ENCODE measurements around the gene NOPCHAP1.
A peak's percentile ranks its signal among the peaks of the same experiment; 100 is the strongest.
"Not testable (repeated sequence)": the region's sequence is repeated elsewhere in the genome, so short reads cannot be mapped to it uniquely, and the experiment has no call there.

NOPCHAP1 gene

GRCh38 chr12:104986022-104986941, at the start of gene NOPCHAP1:
NOPCHAP1 (plus strand) TSS chr12:104986316; CDS start chr12:104986353, 37 bp downstream.
- peak; percentile 95 for DNase-seq (ENCODE audit: low spot score)

- no peak for DNase-seq (ENCODE audit: low spot score)
Observed at GRCh38 chr12:104938371-104938770, 47.7 kb upstream of the NOPCHAP1 start.

- no peak for DNase-seq (ENCODE audit: low spot score)
Observed at GRCh38 chr12:104939089-104939488, 47.0 kb upstream of the NOPCHAP1 start.

GRCh38 chr12:104941454-104941853, 44.7 kb upstream of the NOPCHAP1 start:
- no peak for DNase-seq (ENCODE audit: low spot score)

GRCh38 chr12:104942075-104942474, 44.0 kb upstream of the NOPCHAP1 start:
- no peak for DNase-seq (ENCODE audit: low spot score)

- not testable (repeated sequence) for DNase-seq (ENCODE audit: low spot score)
Observed at GRCh38 chr12:104943401-104943800, 42.7 kb upstream of the NOPCHAP1 start.

- DNase-seq (ENCODE audit: low spot score): no peak
Observed at GRCh38 chr12:104944252-104944651, 41.9 kb upstream of the NOPCHAP1 start.

GRCh38 chr12:104948716-104949115, 37.4 kb upstream of the NOPCHAP1 start:
- DNase-seq (ENCODE audit: low spot score): not testable (repeated sequence)

GRCh38 chr12:104951759-104952509, 34.2 kb upstream of the NOPCHAP1 start:
- no peak for DNase-seq (ENCODE audit: low spot score)

GRCh38 chr12:104952816-104953215, 33.3 kb upstream of the NOPCHAP1 start:
- no peak for DNase-seq (ENCODE audit: low spot score)

- no peak for DNase-seq (ENCODE audit: low spot score)
Observed at GRCh38 chr12:104953323-104953722, 32.8 kb upstream of the NOPCHAP1 start.

- no peak for DNase-seq (ENCODE audit: low spot score)
Observed at GRCh38 chr12:104955703-104956102, 30.4 kb upstream of the NOPCHAP1 start.

GRCh38 chr12:104956870-104957718, 29.0 kb upstream of the NOPCHAP1 start:
- no peak for DNase-seq (ENCODE audit: low spot score)

- DNase-seq (ENCODE audit: low spot score): no peak
Observed at GRCh38 chr12:104957719-104958000, 28.5 kb upstream of the NOPCHAP1 start.

- DNase-seq (ENCODE audit: low spot score): peak; percentile 96
Observed at GRCh38 chr12:104958001-104958804, 27.9 kb upstream of the NOPCHAP1 start, which contains the start of gene SLC41A2. SLC41A2 (minus strand) TSS chr12:104958290; CDS start chr12:104928527, 29,763 bp downstream.

- DNase-seq (ENCODE audit: low spot score): no peak
Observed at GRCh38 chr12:104958805-104959334, 27.2 kb upstream of the NOPCHAP1 start.

- DNase-seq (ENCODE audit: low spot score): no peak
Observed at GRCh38 chr12:104959335-104959841, 26.7 kb upstream of the NOPCHAP1 start.

- no peak for DNase-seq (ENCODE audit: low spot score)
Observed at GRCh38 chr12:104960464-104960863, 25.7 kb upstream of the NOPCHAP1 start.

- DNase-seq (ENCODE audit: low spot score): no peak
Observed at GRCh38 chr12:104963757-104964156, 22.4 kb upstream of the NOPCHAP1 start.

- DNase-seq (ENCODE audit: low spot score): no peak
Observed at GRCh38 chr12:104964167-104964855, 21.8 kb upstream of the NOPCHAP1 start.
